ENCODE data around the gene SAMMSON. TPM values are rescaled to one million over a fixed set of nuclear protein-coding genes. Genes with fewer than 3 reads are reported as not detected.

SAMMSON gene
- total RNA-seq, 3 donors from 2014 or later = not detected

DNA sequence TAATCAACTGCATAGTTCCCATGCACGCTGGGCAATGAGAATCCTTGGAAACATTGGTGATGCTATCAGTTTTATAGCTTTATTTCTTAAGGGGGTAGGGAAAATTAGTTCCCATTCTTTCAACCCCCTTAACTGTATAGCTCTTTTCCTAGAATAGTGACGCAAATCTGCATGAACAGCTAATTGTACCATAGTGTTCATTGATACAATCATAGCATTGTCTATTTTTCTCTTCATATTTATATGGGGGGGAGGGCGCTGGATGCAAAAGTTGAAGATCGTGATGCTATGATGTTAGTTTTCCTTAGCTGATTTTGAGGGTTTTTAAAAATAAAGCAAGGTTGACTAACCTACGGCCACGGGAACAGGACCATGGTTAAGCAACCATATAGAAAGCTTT, 32.4 kb upstream of the SAMMSON start:
- Histone ChIP-seq H3K4me3 (no peak overlapping the region), H3K9me3 (no peaks in the 10 kb centered on the region), H3K36me3 (ENCODE audit: low read depth) (no peaks in the 10 kb centered on the region), H3K4me1 (ENCODE audit: low read depth) (no peaks in the 10 kb centered on the region)
- TF ChIP-seq, protein P1, sequence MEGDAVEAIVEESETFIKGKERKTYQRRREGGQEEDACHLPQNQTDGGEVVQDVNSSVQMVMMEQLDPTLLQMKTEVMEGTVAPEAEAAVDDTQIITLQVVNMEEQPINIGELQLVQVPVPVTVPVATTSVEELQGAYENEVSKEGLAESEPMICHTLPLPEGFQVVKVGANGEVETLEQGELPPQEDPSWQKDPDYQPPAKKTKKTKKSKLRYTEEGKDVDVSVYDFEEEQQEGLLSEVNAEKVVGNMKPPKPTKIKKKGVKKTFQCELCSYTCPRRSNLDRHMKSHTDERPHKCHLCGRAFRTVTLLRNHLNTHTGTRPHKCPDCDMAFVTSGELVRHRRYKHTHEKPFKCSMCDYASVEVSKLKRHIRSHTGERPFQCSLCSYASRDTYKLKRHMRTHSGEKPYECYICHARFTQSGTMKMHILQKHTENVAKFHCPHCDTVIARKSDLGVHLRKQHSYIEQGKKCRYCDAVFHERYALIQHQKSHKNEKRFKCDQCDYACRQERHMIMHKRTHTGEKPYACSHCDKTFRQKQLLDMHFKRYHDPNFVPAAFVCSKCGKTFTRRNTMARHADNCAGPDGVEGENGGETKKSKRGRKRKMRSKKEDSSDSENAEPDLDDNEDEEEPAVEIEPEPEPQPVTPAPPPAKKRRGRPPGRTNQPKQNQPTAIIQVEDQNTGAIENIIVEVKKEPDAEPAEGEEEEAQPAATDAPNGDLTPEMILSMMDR (IDR thresholded peaks at IDR 0.05) = no peak
- no peak for DNase-seq
- no peak for ATAC-seq
- intact Hi-C loops (cut with DNase I, micrococcal nuclease) = no loop called here

DNA sequence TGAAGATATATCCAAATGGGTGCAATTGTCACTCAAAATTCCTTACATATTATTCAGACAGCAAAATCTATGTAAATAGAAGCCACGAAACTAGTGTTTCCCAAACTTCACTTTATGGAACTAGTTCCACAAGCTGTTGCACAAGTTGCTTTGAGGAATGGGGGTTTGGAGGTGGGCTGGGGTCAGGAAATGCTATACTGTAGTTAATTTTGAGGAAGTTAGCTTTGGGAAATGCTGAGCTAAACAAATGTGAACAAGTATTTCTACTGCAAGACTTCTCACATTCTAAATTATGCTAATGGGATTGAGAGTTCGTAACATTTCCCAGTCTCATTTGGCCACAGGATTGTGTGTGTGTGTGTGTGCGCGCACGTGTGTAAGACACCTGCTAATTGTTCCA, 28.7 kb upstream of the SAMMSON start:
- intact Hi-C loops (cut with DNase I, micrococcal nuclease) = no loop called here
- Histone ChIP-seq H3K36me3 (ENCODE audit: low read depth) (no peaks in the 10 kb centered on the region), H3K9me3 (no peaks in the 10 kb centered on the region), H3K4me1 (ENCODE audit: low read depth) (no peaks in the 10 kb centered on the region), H3K4me3 (no peak overlapping the region)
- DNase-seq (no peak), ATAC-seq (no peak)
- TF ChIP-seq, protein P1 (IDR thresholded peaks at IDR 0.05) = no peak

- no peaks in the 10 kb centered on the region for H3K36me3 ChIP-seq (ENCODE audit: low read depth)
- no peaks in the 10 kb centered on the region for H3K4me1 ChIP-seq (ENCODE audit: low read depth)
- DNase-seq (no peak), ATAC-seq (no peak)
- intact Hi-C loops (cut with DNase I, micrococcal nuclease) = no loop called here
- H3K9me3 ChIP-seq = peaks cover under 1% of the 10 kb centered on the region
- no peak overlapping the region for H3K4me3 ChIP-seq
- TF ChIP-seq, protein P1 (IDR thresholded peaks at IDR 0.05) = no peak
Observed at GRCh38 chr3:69972672-69973071, 26.9 kb upstream of the SAMMSON start.

- Histone ChIP-seq H3K9me3 (peaks cover 13% of the 10 kb centered on the region), H3K4me1 (ENCODE audit: low read depth) (no peaks in the 10 kb centered on the region), H3K36me3 (ENCODE audit: low read depth) (no peaks in the 10 kb centered on the region), H3K4me3 (no peak overlapping the region)
- DNase-seq (no peak), ATAC-seq (no peak)
- intact Hi-C loops (cut with DNase I, micrococcal nuclease) = no loop called here
- TF ChIP-seq, protein P1 (IDR thresholded peaks at IDR 0.05) = no peak
Observed at GRCh38 chr3:69976021-69976420, 23.5 kb upstream of the SAMMSON start.

- no peak for DNase-seq
- Histone ChIP-seq H3K36me3 (ENCODE audit: low read depth) (no peaks in the 10 kb centered on the region), H3K9me3 (peaks cover 6% of the 10 kb centered on the region), H3K4me3 (no peak overlapping the region), H3K4me1 (ENCODE audit: low read depth) (no peaks in the 10 kb centered on the region)
- intact Hi-C loops (cut with DNase I, micrococcal nuclease) = no loop called here
- no peak for ATAC-seq
- TF ChIP-seq, protein P1 (IDR thresholded peaks at IDR 0.05) = no peak
Observed at GRCh38 chr3:69983546-69984265, 15.8 kb upstream of the SAMMSON start.
